Measurements from ENCODE around the gene NGEF. TPM values are rescaled to one million over a fixed set of nuclear protein-coding genes. Genes with fewer than 3 reads are reported as not detected.

NGEF gene
- polyA plus RNA-seq, 1 of the 3 experiments (the other 2 are of a cell fraction): 1.4 TPM

- Histone ChIP-seq H2AFZ (ENCODE audit: low read depth) (no peak overlapping the region), H3F3A (replicated peaks; ENCODE audit: insufficient read depth) (peaks cover 4% of the 10 kb centered on the region), H3K27ac (ENCODE audit: low read depth in 2 of 2, low read length in 1 of 2) (no peak overlapping the region), H4K20me1 (ENCODE audit: insufficient read depth) (no peaks in the 10 kb centered on the region), H3K4me3 (ENCODE audit: low read depth in 2 of 2, low read length in 1 of 2) (no peak overlapping the region), H3K9ac (no peak overlapping the region), H3K36me3 (replicated peaks in 1 of 2; ENCODE audit: control insufficient read depth in 1 of 2, insufficient read depth in 2 of 2, low read length in 1 of 2) (no peaks in the 10 kb centered on the region), H3K4me2 (no peak overlapping the region), H3K4me1 (ENCODE audit: control insufficient read depth in 1 of 2, insufficient read depth in 2 of 2, low read depth in 1 of 2, low read length in 1 of 2) (no peaks in the 10 kb centered on the region), H3K9me3 (no peaks in the 10 kb centered on the region), H3K79me2 (ENCODE audit: insufficient read depth) (no peaks in the 10 kb centered on the region), H3K9me2 (no peaks in the 10 kb centered on the region), H3K27me3 (ENCODE audit: insufficient read depth) (no peaks in the 10 kb centered on the region)
- TF ChIP-seq IRF3 (IDR thresholded peaks at IDR 0.05; ENCODE audit: low read depth, low read length) (no peak), USF1 (IDR thresholded peaks at IDR 0.05; ENCODE audit: borderline replicate concordance, low read depth) (no peak), RAD21 (IDR thresholded peaks at IDR 0.05; ENCODE audit: low read length) (no peak), POLR2AphosphoS5 (IDR thresholded peaks at IDR 0.05; ENCODE audit: low read depth, low read length) (no peak), RCOR1 (IDR thresholded peaks at IDR 0.05; ENCODE audit: low read length) (no peak), SIN3A (IDR thresholded peaks at IDR 0.05; ENCODE audit: borderline replicate concordance, low read depth, low read length) (no peak), TAF1 (IDR thresholded peaks at IDR 0.05; ENCODE audit: borderline replicate concordance, low read depth, low read length) (no peak), NRF1 (IDR thresholded peaks at IDR 0.05; ENCODE audit: low read depth, low read length) (no peak), EP300 (IDR thresholded peaks at IDR 0.05; ENCODE audit: borderline replicate concordance in 1 of 2, low read depth in 1 of 2, low read length in 1 of 2) (no peak), SMC3 (IDR thresholded peaks at IDR 0.05; ENCODE audit: low read depth, low read length) (no peak), RFX5 (IDR thresholded peaks at IDR 0.05; ENCODE audit: low read length) (no peak), CTCF (IDR thresholded peaks at IDR 0.05) (no peak)
- POLR2A ChIA-PET: no interaction called here
- no peak for DNase-seq
- 87% methylated on average over 16 of the region's 37 CpGs for WGBS (ENCODE audit: low lambda C conversion rate)
- CTCF ChIA-PET: interaction anchor here (0.9 to 1.9 kb wide), 4 partner anchors 9 to 20 kb away, joined by 3 to 10 read pairs (median 4); no protein-coding TSS in a partner anchor
Observed at GRCh38 chr2:233034091-233034882, 21.2 kb upstream of the NGEF start.

- WGBS (ENCODE audit: low lambda C conversion rate): 42% methylated on average over 9 of the region's 9 CpGs
- TF ChIP-seq USF1 (IDR thresholded peaks at IDR 0.05; ENCODE audit: borderline replicate concordance, low read depth): no peak
- no peak for TF ChIP-seq TEAD4 (IDR thresholded peaks at IDR 0.05; ENCODE audit: borderline replicate concordance, insufficient read depth)
- TF ChIP-seq REST (IDR thresholded peaks at IDR 0.05; ENCODE audit: low read depth, low read length): no peak
- no peak for TF ChIP-seq FOSL2 (IDR thresholded peaks at IDR 0.05; ENCODE audit: borderline replicate concordance, low read depth)
- no peak for TF ChIP-seq EZH2phosphoT487 (IDR thresholded peaks at IDR 0.05; ENCODE audit: borderline replicate concordance, low read depth)
- TF ChIP-seq GABPA (IDR thresholded peaks at IDR 0.05; ENCODE audit: low read depth): no peak
- TF ChIP-seq RXRA (IDR thresholded peaks at IDR 0.05; ENCODE audit: borderline replicate concordance, low read depth): no peak
Observed at GRCh38 chr2:233033672-233034071, 20.6 kb upstream of the NGEF start.

More at GRCh38 chr2:233033672-233034071, 20.6 kb upstream of the NGEF start:
- ChIA-PET CTCF (interaction anchor here (0.9 to 1.9 kb wide), 4 partner anchors 10 to 21 kb away, joined by 3 to 10 read pairs (median 4); no protein-coding TSS in a partner anchor), POLR2A (no interaction called here)
- Histone ChIP-seq H3K36me3 (replicated peaks in 1 of 2; ENCODE audit: control insufficient read depth in 1 of 2, insufficient read depth in 2 of 2, low read length in 1 of 2) (no peaks in the 10 kb centered on the region), H3K79me2 (ENCODE audit: insufficient read depth) (no peaks in the 10 kb centered on the region), H2AFZ (ENCODE audit: low read depth) (no peak overlapping the region), H4K20me1 (ENCODE audit: insufficient read depth) (no peaks in the 10 kb centered on the region), H3K9me3 (no peaks in the 10 kb centered on the region), H3K4me2 (no peak overlapping the region), H3K4me3 (ENCODE audit: low read depth in 2 of 2, low read length in 1 of 2) (no peak overlapping the region), H3K9me2 (no peaks in the 10 kb centered on the region), H3K27ac (ENCODE audit: low read depth in 2 of 2, low read length in 1 of 2) (no peak overlapping the region), H3K27me3 (ENCODE audit: insufficient read depth) (no peaks in the 10 kb centered on the region), H3K4me1 (ENCODE audit: control insufficient read depth in 1 of 2, insufficient read depth in 2 of 2, low read depth in 1 of 2, low read length in 1 of 2) (no peaks in the 10 kb centered on the region), H3F3A (replicated peaks; ENCODE audit: insufficient read depth) (peaks cover 4% of the 10 kb centered on the region), H3K9ac (no peak overlapping the region)
- DNase-seq: no peak
